ENCODE data around the gene REP15.
"Not testable (repeated sequence)": the region's sequence is repeated elsewhere in the genome, so short reads cannot be mapped to it uniquely, and the experiment has no call there.

The REP15 gene

DNA sequence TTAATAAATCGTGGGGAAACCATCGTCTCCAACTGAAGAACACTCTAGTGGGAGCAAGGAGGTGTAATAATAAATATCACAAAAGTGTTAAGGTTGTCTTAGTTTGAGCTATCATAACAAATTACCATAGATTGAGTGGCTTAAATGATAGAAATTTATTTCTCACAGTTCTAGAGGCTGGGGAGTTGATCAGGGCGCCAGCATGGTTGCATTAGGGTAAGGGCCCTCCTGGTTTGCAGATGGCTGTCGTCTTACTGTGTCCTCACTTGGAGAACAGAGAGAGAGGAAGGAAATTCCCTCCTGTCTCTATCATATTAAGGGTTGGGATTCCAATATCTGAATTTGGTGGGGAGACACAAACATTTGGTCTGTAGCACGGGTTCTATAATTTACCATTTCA, 47.4 kb downstream of the REP15 start:
- TF ChIP-seq ZFX (IDR thresholded peaks at IDR 0.05) (no peak), CTCF (conservative IDR thresholded peaks at IDR 0.05) (no peak)
- no peak overlapping the region for H3K27ac ChIP-seq

DNA sequence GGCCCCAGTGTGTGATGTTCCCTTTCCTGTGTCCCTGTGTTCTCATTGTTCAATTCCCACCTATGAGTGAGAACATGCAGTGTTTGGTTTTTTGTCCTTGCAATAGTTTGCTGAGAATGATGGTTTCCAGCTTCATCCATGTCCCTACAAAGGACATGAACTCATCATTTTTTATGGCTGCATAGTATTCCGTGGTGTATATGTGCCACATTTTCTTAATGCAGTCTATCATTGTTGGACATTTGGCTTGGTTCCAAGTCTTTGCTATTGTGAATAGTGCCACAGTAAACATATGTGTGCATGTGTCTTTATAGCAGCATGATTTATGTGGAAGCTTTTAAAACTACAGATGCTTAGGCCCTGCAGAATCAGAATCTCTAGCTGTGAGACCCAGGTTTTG, 49.5 kb downstream of the REP15 start:
- not testable (repeated sequence) for H3K27ac ChIP-seq
